Stomach (tissue), 9 donors: ENCODE data around the gene CAVIN2. TPM values are rescaled to one million over a fixed set of nuclear protein-coding genes. Genes with fewer than 3 reads are reported as not detected.

Experiments used
- DNase-seq, 2 donors: peaks; one replicate each; pipeline versions ENCODE4 v3.0.0 to v3.0.0-alpha.2; 2013 to 2019
- H3K27ac ChIP-seq, 5 donors: fragments of 200-600 bp in 4 of 5; sonication (generic) in 4 of 5; one replicate each; pipeline ENCODE4 v1.5.1; 2013 to 2019; ENCODE audit warnings: mild to moderate bottlenecking in 1 of 5, moderate library complexity in 1 of 5
- H3K27me3 ChIP-seq, 3 donors: fragments of 200-600 bp; sonication (generic); one replicate each; pipeline ENCODE4 v1.5.1; 2017 to 2019; ENCODE audit warnings: mixed run types in 1 of 3
- H3K36me3 ChIP-seq, 4 donors: fragments of 200-600 bp; sonication (generic); 1 replicate in 3 of 4; 2 replicates in 1 of 4; pipeline ENCODE4 v1.5.1; 2016 to 2019
- H3K4me1 ChIP-seq, 4 donors: fragments of 200-600 bp; sonication (generic); one replicate each; pipeline ENCODE4 v1.5.1; 2016 to 2019
- H3K4me3 ChIP-seq, 4 donors: fragments of 200-600 bp; sonication (generic) in 3 of 4; one replicate each; pipeline ENCODE4 v1.5.1; 2016 to 2019; ENCODE audit warnings: mild to moderate bottlenecking in 1 of 4
- H3K9me3 ChIP-seq, 4 donors: fragments of 200-600 bp; sonication (generic); one replicate each; pipeline ENCODE4 v1.5.1; 2016 to 2019
- EP300 ChIP-seq: sonication (generic); formaldehyde crosslinking; IDR thresholded peaks from one replicate; pipeline ENCODE4 v1.6.1; 2017; ENCODE audit warnings: antibody characterized with exemption
- POLR2A ChIP-seq, 4 donors: fragments of 450-650 bp; IDR thresholded peaks; one replicate each; pipeline ENCODE4 v1.6.1; 2016; ENCODE audit warnings: antibody characterized with exemption in 4 of 4, control low read depth in 2 of 4, mild to moderate bottlenecking in 1 of 4, moderate library complexity in 1 of 4
- POLR2AphosphoS5 ChIP-seq, 3 donors: sonication (generic); formaldehyde crosslinking; IDR thresholded peaks; one replicate each; pipeline ENCODE4 v1.6.1; 2016; ENCODE audit warnings: antibody characterized with exemption in 3 of 3
- WGBS, 5 donors: extraction: QIAGEN DNeasy Blood & Tissue Kit in 3 of 5; methylation state at CpG; one replicate each; pipeline versions ENCODE4 v1.1.5 to v1.1.7; 2013 to 2018; 5-methylcytosine and 5-hydroxymethylcytosine counted together
- intact Hi-C: fragments of 100-400 bp; cut with DNase I; formaldehyde crosslinking; loops from one replicate; pipeline ENCODE4 v1.15.1; 2023; ENCODE audit warnings: low total_unique reads
- polyA plus RNA-seq, 3 donors: library from polyadenylated mRNA; stranded (reverse); fragments of 200-250 nt; gene quantifications; one replicate each; pipeline ENCODE4 v1.2.3, GENCODE V29; 2013
- total RNA-seq, 5 donors: library from RNA; depleted of rRNA; stranded (reverse); fragments of >200 nt; gene quantifications; one replicate each; pipeline versions ENCODE4 v1.1.0 to v1.2.3, GENCODE V29; 2014 to 2016
- TF ChIP-seq, protein P1 (sequence below), 7 experiments: fragments of 450-650 bp in 4 of 7; fragments of 200-600 bp in 3 of 7; sonication (generic) in 3 of 7; IDR thresholded peaks; one replicate each; pipeline ENCODE4 v1.5.1; 2016 to 2019; ENCODE audit warnings: antibody characterized with exemption in 7 of 7, control low read depth in 2 of 7, mild to moderate bottlenecking in 1 of 7
- donor health status: healthy with polysubstance abuse.
- donor health status: Bipolar disorder and iron deficiency.
- donor health status: healthy.

CAVIN2 gene
- total and polyA plus RNA-seq, 8 donors, result 5.8 to 46.3 (median 13.7) TPM

DNA sequence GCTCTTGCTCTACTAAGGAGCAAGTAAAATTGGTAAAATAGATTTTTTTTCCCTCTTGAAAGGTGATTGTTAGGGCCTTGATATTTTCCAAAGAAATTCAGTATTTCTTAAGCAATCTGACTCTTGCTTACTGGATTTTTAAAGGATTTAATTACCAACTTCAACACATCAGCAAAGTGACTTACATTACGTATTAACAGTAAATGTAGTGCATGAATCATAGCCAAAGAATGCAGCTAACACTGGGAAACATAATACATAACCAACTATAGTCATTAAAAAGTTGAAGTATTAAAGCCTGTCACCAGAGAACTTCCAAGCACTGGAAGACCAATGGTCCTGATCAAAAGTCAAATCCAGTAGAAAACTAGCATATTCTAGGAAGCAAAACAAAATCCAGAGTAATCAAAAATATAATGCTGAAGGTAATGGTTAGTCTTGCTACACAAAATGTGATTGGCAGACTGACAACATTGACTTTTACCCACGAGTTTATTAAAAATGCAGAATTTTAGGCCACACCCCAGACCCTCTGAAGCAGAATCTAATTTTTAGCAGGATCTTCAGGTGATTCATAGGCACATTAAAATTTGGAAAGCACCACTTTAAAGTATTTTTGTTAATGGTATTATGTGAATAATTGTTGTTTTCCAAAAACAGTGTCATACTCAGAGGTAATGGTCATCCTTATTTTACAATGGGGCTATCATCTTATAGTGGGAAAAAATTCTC is 31.8 kb upstream of the CAVIN2 start:
- intact Hi-C loops, result no loop called here
- no peak overlapping the region for H3K27ac ChIP-seq
- H3K4me1 ChIP-seq, result peaks cover 0 to 8% (median 0%) of the 10 kb centered on the region in 4 donors
- WGBS, 5 donors, result 52 to 68% (median 59%) methylated on average over 2 of the region's 2 CpGs
- no peaks in the 10 kb centered on the region for H3K27me3 ChIP-seq
- DNase-seq, result peak in 1 of 2 donors; percentile 57
- H3K9me3 ChIP-seq, result no peaks in the 10 kb centered on the region
- no peak overlapping the region for H3K4me3 ChIP-seq
- no peaks in the 10 kb centered on the region for H3K36me3 ChIP-seq
- TF ChIP-seq POLR2AphosphoS5 (IDR thresholded peaks at IDR 0.05), result no peak
- TF ChIP-seq EP300, result no peak
- TF ChIP-seq, protein P1, sequence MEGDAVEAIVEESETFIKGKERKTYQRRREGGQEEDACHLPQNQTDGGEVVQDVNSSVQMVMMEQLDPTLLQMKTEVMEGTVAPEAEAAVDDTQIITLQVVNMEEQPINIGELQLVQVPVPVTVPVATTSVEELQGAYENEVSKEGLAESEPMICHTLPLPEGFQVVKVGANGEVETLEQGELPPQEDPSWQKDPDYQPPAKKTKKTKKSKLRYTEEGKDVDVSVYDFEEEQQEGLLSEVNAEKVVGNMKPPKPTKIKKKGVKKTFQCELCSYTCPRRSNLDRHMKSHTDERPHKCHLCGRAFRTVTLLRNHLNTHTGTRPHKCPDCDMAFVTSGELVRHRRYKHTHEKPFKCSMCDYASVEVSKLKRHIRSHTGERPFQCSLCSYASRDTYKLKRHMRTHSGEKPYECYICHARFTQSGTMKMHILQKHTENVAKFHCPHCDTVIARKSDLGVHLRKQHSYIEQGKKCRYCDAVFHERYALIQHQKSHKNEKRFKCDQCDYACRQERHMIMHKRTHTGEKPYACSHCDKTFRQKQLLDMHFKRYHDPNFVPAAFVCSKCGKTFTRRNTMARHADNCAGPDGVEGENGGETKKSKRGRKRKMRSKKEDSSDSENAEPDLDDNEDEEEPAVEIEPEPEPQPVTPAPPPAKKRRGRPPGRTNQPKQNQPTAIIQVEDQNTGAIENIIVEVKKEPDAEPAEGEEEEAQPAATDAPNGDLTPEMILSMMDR (IDR thresholded peaks at IDR 0.05), result no peak
- TF ChIP-seq POLR2A (IDR thresholded peaks at IDR 0.05), result no peak

DNA sequence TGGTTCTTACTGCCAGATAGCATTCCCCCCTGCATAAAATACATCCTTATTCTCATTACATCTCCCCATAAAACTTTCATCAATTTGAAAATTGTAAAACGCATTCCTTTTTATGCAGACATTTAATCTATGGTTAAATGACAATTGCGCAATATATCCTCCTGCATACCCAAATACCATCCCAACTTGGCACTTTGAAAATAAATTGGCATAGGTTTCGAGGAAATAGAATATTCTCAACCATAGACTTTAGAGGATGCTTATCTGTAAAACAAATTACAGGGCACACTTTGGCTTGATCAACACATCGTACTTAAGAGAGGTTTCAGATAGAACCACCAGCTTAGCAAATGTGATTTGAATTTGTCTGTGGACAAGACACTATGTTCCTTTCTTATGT is 31.0 kb upstream of the CAVIN2 start:
- 50 to 72% (median 59%) methylated on average over 4 of the region's 4 CpGs for WGBS, 5 donors
- TF ChIP-seq POLR2AphosphoS5 (IDR thresholded peaks at IDR 0.05) (no peak), EP300 (no peak), POLR2A (IDR thresholded peaks at IDR 0.05) (no peak)
- TF ChIP-seq, protein P1 (IDR thresholded peaks at IDR 0.05), result no peak
- intact Hi-C loops, result no loop called here
- H3K27me3 ChIP-seq, result no peaks in the 10 kb centered on the region
- H3K9me3 ChIP-seq, result no peaks in the 10 kb centered on the region
- peaks cover 0 to 8% (median 0%) of the 10 kb centered on the region in 4 donors for H3K4me1 ChIP-seq
- H3K27ac ChIP-seq, result no peak overlapping the region
- no peak for DNase-seq
- H3K36me3 ChIP-seq, result no peaks in the 10 kb centered on the region
- H3K4me3 ChIP-seq, result no peak overlapping the region

DNA sequence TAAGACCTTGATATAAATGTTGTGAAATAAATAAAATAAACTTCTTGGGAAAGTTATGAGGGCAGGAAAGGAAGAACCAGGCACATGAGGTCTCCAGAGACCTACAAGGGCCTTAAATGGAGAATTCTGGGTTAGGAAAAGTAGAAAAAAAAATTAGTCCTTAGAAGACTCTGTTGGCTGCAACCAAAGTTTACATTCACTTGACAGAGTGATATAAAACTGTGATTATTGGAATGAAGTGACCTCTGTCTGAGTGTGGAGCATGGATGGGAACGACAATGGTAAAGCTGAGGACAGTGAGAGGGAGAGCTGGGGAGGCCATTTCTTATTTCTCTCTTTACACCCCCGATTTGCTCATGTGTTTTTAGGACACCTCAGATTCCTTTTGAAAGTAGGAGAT is 29.0 kb upstream of the CAVIN2 start:
- Histone ChIP-seq H3K9me3 (no peaks in the 10 kb centered on the region), H3K27me3 (no peaks in the 10 kb centered on the region), H3K27ac (no peak overlapping the region), H3K4me1 (peaks cover 0 to 8% (median 0%) of the 10 kb centered on the region in 4 donors), H3K4me3 (no peak overlapping the region), H3K36me3 (no peaks in the 10 kb centered on the region)
- 68 to 84% (median 81%) methylated on average over 2 of the region's 2 CpGs for WGBS, 5 donors
- TF ChIP-seq POLR2AphosphoS5 (IDR thresholded peaks at IDR 0.05), result no peak
- no peak for TF ChIP-seq POLR2A (IDR thresholded peaks at IDR 0.05)
- TF ChIP-seq, protein P1 (IDR thresholded peaks at IDR 0.05), result no peak
- no peak for TF ChIP-seq EP300
- DNase-seq, result no peak
- intact Hi-C loops, result no loop called here

DNA sequence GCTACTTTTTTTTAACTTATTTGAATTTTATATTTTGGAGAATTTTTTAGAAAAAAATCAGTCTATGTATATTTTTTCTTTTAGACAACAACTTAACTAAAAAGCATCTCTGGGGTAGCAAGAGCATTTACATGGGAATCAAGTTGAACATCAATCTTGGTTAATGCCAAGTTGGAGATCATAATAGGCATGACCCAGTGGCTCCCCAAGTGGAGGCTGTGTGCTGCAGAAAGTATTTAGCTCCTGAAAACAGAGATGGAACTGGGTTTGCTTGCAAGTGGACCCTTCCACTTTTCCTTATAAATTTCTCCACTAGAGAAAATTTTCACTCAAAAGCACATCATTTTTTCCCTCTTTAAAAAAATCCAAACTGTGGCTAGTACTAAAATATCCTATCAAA is 23.9 kb upstream of the CAVIN2 start:
- Histone ChIP-seq H3K4me3 (no peak overlapping the region), H3K36me3 (no peaks in the 10 kb centered on the region), H3K9me3 (no peaks in the 10 kb centered on the region), H3K27me3 (no peaks in the 10 kb centered on the region), H3K4me1 (peaks cover 5 to 23% (median 13%) of the 10 kb centered on the region in 4 donors), H3K27ac (no peak overlapping the region)
- intact Hi-C loops, result no loop called here
- TF ChIP-seq, protein P1 (IDR thresholded peaks at IDR 0.05), result no peak
- no peak for TF ChIP-seq POLR2A (IDR thresholded peaks at IDR 0.05)
- no peak for TF ChIP-seq EP300
- no peak for TF ChIP-seq POLR2AphosphoS5 (IDR thresholded peaks at IDR 0.05)
- DNase-seq, result no peak
